Neuronal stem cell (in vitro differentiated cells): Measurements from ENCODE around the gene TMEM254.

Source experiments
- DNase-seq: peaks from one replicate; pipeline ENCODE4 v3.0.0-alpha.2; 2013; ENCODE audit warnings: low spot score
- H2AFZ ChIP-seq: one replicate; pipeline ENCODE4 v1.6.1; 2013; ENCODE audit warnings: mild to moderate bottlenecking, low read length, inconsistent platforms
- H2AK5ac ChIP-seq: 2 replicates; pipeline ENCODE4 v1.6.1; 2013; ENCODE audit warnings: low read depth, mild to moderate bottlenecking, inconsistent platforms, low read length, moderate library complexity, mixed read lengths
- H2BK120ac ChIP-seq: 2 replicates; pipeline ENCODE4 v1.6.1; 2013; ENCODE audit warnings: low read depth, mild to moderate bottlenecking, inconsistent platforms, low read length, moderate library complexity, mixed read lengths
- H2BK12ac ChIP-seq: one replicate; pipeline ENCODE4 v1.6.1; 2013; ENCODE audit warnings: low read length, inconsistent platforms
- H2BK15ac ChIP-seq: 2 replicates; pipeline ENCODE4 v1.6.1; 2013; ENCODE audit warnings: mild to moderate bottlenecking, low read length, inconsistent platforms, mixed read lengths
- H2BK5ac ChIP-seq: one replicate; pipeline ENCODE4 v1.6.1; 2013; ENCODE audit warnings: inconsistent platforms, mild to moderate bottlenecking, low read length, moderate library complexity
- H3K14ac ChIP-seq: one replicate; pipeline ENCODE4 v1.6.1; 2013; ENCODE audit warnings: low read length, inconsistent platforms
- H3K18ac ChIP-seq: 2 replicates; pipeline ENCODE4 v1.6.1; 2013; ENCODE audit warnings: low read length, inconsistent platforms
- H3K23ac ChIP-seq: 2 replicates; pipeline ENCODE4 v1.6.1; 2013; ENCODE audit warnings: low read depth, mild to moderate bottlenecking, mixed read lengths, low read length, inconsistent platforms; ENCODE audit not compliant: poor library complexity
- H3K27ac ChIP-seq: replicated peaks from 3 replicates; pipeline ENCODE4 v1.5.1; 2013; ENCODE audit warnings: low read length, inconsistent platforms
- H3K27me3 ChIP-seq, 3 experiments: 2 replicates each; pipeline ENCODE4 v1.6.1; 2013; ENCODE audit warnings: low read length in 3 of 3, mild to moderate bottlenecking in 2 of 3, inconsistent platforms in 1 of 3, low read depth in 1 of 3, mixed read lengths in 1 of 3, moderate library complexity in 1 of 3; ENCODE audit not compliant: control insufficient read depth in 3 of 3, insufficient read depth in 3 of 3
- H3K36me3 ChIP-seq, 2 donors: replicated peaks in 1 of 2; 2 replicates each; pipeline ENCODE4 v1.6.1; 2013; ENCODE audit warnings: low read length in 2 of 2; ENCODE audit not compliant: control insufficient read depth in 2 of 2, insufficient read depth in 2 of 2
- H3K4ac ChIP-seq: 2 replicates; pipeline ENCODE4 v1.6.1; 2013; ENCODE audit warnings: inconsistent platforms, mild to moderate bottlenecking, low read length, moderate library complexity
- H3K4me1 ChIP-seq, 2 donors: 1 replicate in 1 of 2; 2 replicates in 1 of 2; pipeline ENCODE4 v1.6.1; 2013; ENCODE audit warnings: low read length in 2 of 2, low read depth in 1 of 2; ENCODE audit not compliant: control insufficient read depth in 2 of 2, insufficient read depth in 1 of 2
- H3K4me2 ChIP-seq: one replicate; pipeline ENCODE4 v1.6.1; 2013; ENCODE audit warnings: mild to moderate bottlenecking, low read length, inconsistent platforms; ENCODE audit not compliant: insufficient read depth, poor library complexity, severe bottlenecking
- H3K4me3 ChIP-seq, 2 donors: 2 replicates each; pipeline ENCODE4 v1.5.1; 2013; ENCODE audit warnings: low read length in 2 of 2, mild to moderate bottlenecking in 2 of 2, inconsistent platforms in 1 of 2, moderate library complexity in 1 of 2
- H3K79me1 ChIP-seq: one replicate; pipeline ENCODE4 v1.6.1; 2013; ENCODE audit warnings: low read depth, mild to moderate bottlenecking, inconsistent platforms, low read length, moderate library complexity
- H3K9ac ChIP-seq: one replicate; pipeline ENCODE4 v1.6.1; 2013; ENCODE audit warnings: mild to moderate bottlenecking, low read depth, low read length, inconsistent platforms; ENCODE audit not compliant: poor library complexity
- H3K9me3 ChIP-seq, 2 donors: replicated peaks in 1 of 2; 2 replicates each; pipeline versions ENCODE3 to v1.6.1; 2013; ENCODE audit warnings: low read length in 2 of 2, mild to moderate bottlenecking in 2 of 2, inconsistent platforms in 1 of 2, low read depth in 1 of 2, mixed read lengths in 1 of 2, moderate library complexity in 1 of 2; ENCODE audit not compliant: control insufficient read depth in 2 of 2, insufficient read depth in 1 of 2
- H4K8ac ChIP-seq: one replicate; pipeline ENCODE4 v1.6.1; 2013; ENCODE audit warnings: low read depth, mild to moderate bottlenecking, inconsistent platforms, low read length, moderate library complexity
- H4K91ac ChIP-seq: one replicate; pipeline ENCODE4 v1.6.1; 2013; ENCODE audit warnings: low read length, low read depth, mild to moderate bottlenecking, inconsistent platforms; ENCODE audit not compliant: poor library complexity
- WGBS, 2 donors: extraction: QIAGEN DNeasy Blood & Tissue Kit; methylation state at CpG; one replicate each; pipeline ENCODE4 v1.1.7; 2013; ENCODE audit warnings: missing lambda C conversion rate in 2 of 2, mixed read lengths in 1 of 2; ENCODE audit not compliant: insufficient read length in 2 of 2, insufficient replicate concordance in 1 of 2; ENCODE audit errors: extremely low coverage in 2 of 2; 5-methylcytosine and 5-hydroxymethylcytosine counted together

TMEM254 gene

DNA sequence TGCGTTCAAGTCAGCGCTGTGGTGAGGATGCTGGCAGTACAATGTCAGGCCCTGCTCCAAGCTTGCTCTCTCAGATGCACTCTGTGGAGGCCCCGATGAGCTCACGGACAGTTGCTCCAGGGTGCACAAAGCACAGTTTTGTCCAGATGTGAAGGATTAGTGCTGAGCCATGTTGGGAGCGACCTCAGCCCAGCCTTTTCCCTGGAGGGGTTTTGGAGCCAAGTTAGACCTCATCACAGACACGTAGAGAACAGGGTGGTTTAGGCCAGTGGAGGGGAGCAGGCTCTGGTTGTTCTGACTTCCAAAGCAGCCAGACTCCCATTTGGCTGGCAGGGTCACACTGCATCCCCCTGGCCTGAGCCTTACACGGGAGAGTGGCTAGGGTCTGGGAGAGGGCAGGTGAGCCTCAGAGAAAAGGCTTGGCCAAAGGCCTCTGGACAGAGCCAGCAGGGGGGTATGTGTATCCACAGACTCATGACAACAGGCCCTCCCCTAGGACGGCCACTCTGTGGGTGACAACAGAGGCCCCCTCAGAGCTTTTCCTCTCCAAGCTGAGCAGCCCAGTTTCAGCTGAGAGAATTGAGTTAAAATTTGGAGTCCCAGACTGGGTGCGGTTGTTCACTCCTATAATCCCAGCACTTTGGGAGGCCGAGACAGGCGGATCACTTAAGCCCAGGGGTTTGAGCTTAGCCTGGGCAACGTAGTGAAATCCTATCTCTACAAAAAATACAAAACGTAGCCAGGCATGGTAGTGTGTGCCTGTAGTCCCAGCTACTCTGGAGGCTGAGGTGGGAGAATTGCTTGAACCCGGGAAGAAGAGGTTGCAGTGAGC is 58.8 kb downstream of the TMEM254 start:
- Histone ChIP-seq H3K4me1 (peaks cover 9% of the 10 kb centered on the region in 2 donors), H3K4ac (no peak overlapping the region), H2AFZ (peak overlapping the region; percentile 85), H3K4me3 (no peak overlapping the region), H2BK15ac (no peak overlapping the region), H2BK12ac (no peak overlapping the region), H2BK120ac (no peak overlapping the region), H3K9me3 (no peaks in the 10 kb centered on the region), H3K23ac (no peak overlapping the region), H2BK5ac (no peak overlapping the region), H3K4me2 (no peak overlapping the region), H4K8ac (no peak overlapping the region), H3K27ac (no peak overlapping the region), H3K9ac (no peak overlapping the region), H4K91ac (no peak overlapping the region), H3K79me1 (no peaks in the 10 kb centered on the region), H2AK5ac (peak overlapping the region; percentile 9), H3K18ac (peak overlapping the region; percentile 11), H3K36me3 (no peaks in the 10 kb centered on the region), H3K14ac (no peak overlapping the region), H3K27me3 (peaks cover 0 to 25% (median 11%) of the 10 kb centered on the region in 3 experiments)
- no peak for DNase-seq
- no CpG with 5 or more reads among the region's 14 CpGs for WGBS, 2 donors

DNA sequence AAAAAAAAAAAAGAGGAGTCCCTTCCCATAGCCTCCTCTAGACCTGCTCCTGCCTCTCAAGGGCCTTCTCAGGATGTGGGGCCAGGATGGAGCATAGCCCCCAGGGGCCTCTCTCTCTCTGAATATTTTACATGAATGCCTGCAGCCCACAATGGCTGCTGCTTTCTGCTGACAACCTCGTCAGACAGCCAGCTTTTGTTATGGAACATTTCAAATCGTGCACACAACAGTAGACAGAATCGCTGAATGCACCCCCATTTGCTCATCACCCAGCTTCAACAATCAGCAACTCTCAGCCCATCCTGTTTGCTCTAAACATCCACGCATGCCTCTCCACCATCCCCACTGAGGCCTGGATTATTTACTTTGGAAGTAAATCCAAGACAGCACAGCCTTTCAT is 59.5 kb downstream of the TMEM254 start:
- Histone ChIP-seq H3K23ac (no peak overlapping the region), H3K18ac (no peak overlapping the region), H3K9me3 (no peaks in the 10 kb centered on the region), H3K36me3 (no peaks in the 10 kb centered on the region), H3K27me3 (peaks cover 0 to 18% (median 4%) of the 10 kb centered on the region in 3 experiments), H2AK5ac (no peak overlapping the region), H3K4me1 (peaks cover 7 to 9% of the 10 kb centered on the region in 2 donors), H3K27ac (no peak overlapping the region), H2BK5ac (no peak overlapping the region), H3K79me1 (no peaks in the 10 kb centered on the region), H2AFZ (peak overlapping the region; percentile 85), H3K4me2 (no peak overlapping the region), H3K4ac (no peak overlapping the region), H3K14ac (no peak overlapping the region), H2BK120ac (no peak overlapping the region), H4K8ac (no peak overlapping the region), H2BK15ac (no peak overlapping the region), H3K9ac (no peak overlapping the region), H3K4me3 (no peak overlapping the region), H4K91ac (no peak overlapping the region), H2BK12ac (no peak overlapping the region)
- WGBS, 2 donors, result no CpG with 5 or more reads among the region's 4 CpGs
- no peak for DNase-seq

DNA sequence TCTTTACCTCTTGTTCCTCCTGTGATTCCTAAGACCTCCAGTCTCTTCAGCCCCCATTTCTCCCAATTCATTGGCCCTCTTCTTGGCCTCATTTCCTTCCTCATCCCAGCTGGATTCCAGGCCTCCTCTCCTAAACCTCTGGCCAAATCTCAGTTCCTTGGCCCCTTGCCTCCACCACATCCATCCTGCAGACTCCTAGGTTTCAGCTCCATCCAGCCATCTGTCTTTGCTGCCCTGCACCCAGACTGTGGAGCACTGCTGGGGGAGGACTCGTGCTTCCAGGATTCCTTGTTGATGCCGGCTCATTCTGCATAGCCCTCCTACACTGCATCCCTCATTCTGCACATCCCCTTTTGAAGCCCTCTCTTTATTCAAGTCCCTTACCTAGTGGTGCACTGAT is 60.8 kb downstream of the TMEM254 start:
- H3K27ac ChIP-seq, result no peak overlapping the region
- no peak overlapping the region for H2AFZ ChIP-seq
- H2BK5ac ChIP-seq, result no peak overlapping the region
- H3K4me2 ChIP-seq, result no peak overlapping the region
- peaks cover 7 to 9% of the 10 kb centered on the region in 2 donors for H3K4me1 ChIP-seq
- no peak overlapping the region for H3K18ac ChIP-seq
- no peak overlapping the region for H2AK5ac ChIP-seq
- no peak overlapping the region for H3K4me3 ChIP-seq
- no peaks in the 10 kb centered on the region for H3K79me1 ChIP-seq
- H3K27me3 ChIP-seq, result peaks cover 0 to 5% (median 0%) of the 10 kb centered on the region in 3 experiments
- no peaks in the 10 kb centered on the region for H3K36me3 ChIP-seq
- no CpG with 5 or more reads among the region's 2 CpGs for WGBS, 2 donors
- no peak overlapping the region for H4K8ac ChIP-seq
- no peak for DNase-seq
- H2BK15ac ChIP-seq, result no peak overlapping the region
- no peak overlapping the region for H2BK120ac ChIP-seq
- no peak overlapping the region for H4K91ac ChIP-seq
- H3K9ac ChIP-seq, result no peak overlapping the region
- H2BK12ac ChIP-seq, result no peak overlapping the region
- H3K9me3 ChIP-seq, result no peaks in the 10 kb centered on the region
- H3K4ac ChIP-seq, result no peak overlapping the region
- no peak overlapping the region for H3K23ac ChIP-seq
- no peak overlapping the region for H3K14ac ChIP-seq

DNA sequence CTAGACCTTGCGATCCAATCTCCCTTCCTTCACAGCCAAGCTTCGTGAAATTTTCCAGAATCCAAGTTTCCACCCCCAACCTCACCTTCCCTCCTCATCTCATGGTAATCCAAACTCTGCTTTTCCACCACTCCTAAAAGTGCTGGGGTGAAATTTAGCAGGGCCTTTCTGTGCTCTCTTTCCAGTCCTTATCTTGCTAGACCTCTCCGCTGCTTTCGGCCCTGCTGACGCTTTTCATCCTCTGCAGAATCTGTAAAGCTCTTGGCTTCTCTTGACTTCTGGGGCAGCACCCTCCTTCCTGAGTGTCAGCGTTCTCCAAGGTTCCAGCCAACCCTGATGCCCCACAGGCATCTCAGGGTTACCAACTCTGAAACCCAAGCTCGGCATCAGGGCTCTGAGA is 61.8 kb downstream of the TMEM254 start:
- H2BK5ac ChIP-seq, result no peak overlapping the region
- no peak overlapping the region for H2BK15ac ChIP-seq
- no peak overlapping the region for H3K4me3 ChIP-seq
- no peak overlapping the region for H3K23ac ChIP-seq
- no peak overlapping the region for H3K18ac ChIP-seq
- no CpG with 5 or more reads among the region's 7 CpGs for WGBS, 2 donors
- H3K9ac ChIP-seq, result no peak overlapping the region
- no peaks in the 10 kb centered on the region for H3K27me3 ChIP-seq
- no peak overlapping the region for H2AFZ ChIP-seq
- no peak overlapping the region for H4K8ac ChIP-seq
- H3K27ac ChIP-seq, result no peak overlapping the region
- no peak overlapping the region for H3K4me2 ChIP-seq
- H3K4ac ChIP-seq, result no peak overlapping the region
- no peak overlapping the region for H2BK120ac ChIP-seq
- H3K14ac ChIP-seq, result no peak overlapping the region
- H2AK5ac ChIP-seq, result no peak overlapping the region
- H3K79me1 ChIP-seq, result no peaks in the 10 kb centered on the region
- no peak overlapping the region for H2BK12ac ChIP-seq
- no peak overlapping the region for H4K91ac ChIP-seq
- DNase-seq, result no peak
- H3K9me3 ChIP-seq, result no peaks in the 10 kb centered on the region
- no peaks in the 10 kb centered on the region for H3K36me3 ChIP-seq
- peaks cover 7 to 9% of the 10 kb centered on the region in 2 donors for H3K4me1 ChIP-seq
